Measurements from ENCODE around the gene ESR1.

- TF ChIP-seq CTCF (IDR thresholded peaks at IDR 0.05; ENCODE audit: low read depth, low read length, missing input control) (no peak), ZBTB33 (IDR thresholded peaks at IDR 0.05) (no peak), MAX (IDR thresholded peaks at IDR 0.05) (no peak), TAF1 (conservative IDR thresholded peaks at IDR 0.05) (no peak), GABPA (IDR thresholded peaks at IDR 0.05 in 1 of 2, conservative IDR thresholded peaks at IDR 0.05 in 1 of 2) (no peak)
Measured at GRCh38 chr6:151842816-151843215, 35.3 kb downstream of the ESR1 start.
